H9 (cell line): ENCODE data around the gene FRRS1. TPM values are rescaled to one million over a fixed set of nuclear protein-coding genes. Genes with fewer than 3 reads are reported as not detected.

Experiments used
- DNase-seq: peaks from one replicate; pipeline ENCODE4 v3.0.0-alpha.2; 2017
- H2AFZ ChIP-seq: one replicate; pipeline ENCODE4 v1.6.1; 2013; ENCODE audit warnings: mild to moderate bottlenecking, low read length, control low read depth, moderate library complexity
- H2AK5ac ChIP-seq: 2 replicates; pipeline ENCODE4 v1.6.1; 2013; ENCODE audit warnings: low read length, control low read depth, mixed read lengths; ENCODE audit not compliant: insufficient read length
- H2BK120ac ChIP-seq: one replicate; pipeline ENCODE4 v1.6.1; 2013; ENCODE audit warnings: low read depth, mild to moderate bottlenecking, low read length, control low read depth, inconsistent platforms; ENCODE audit not compliant: poor library complexity, severe bottlenecking
- H2BK12ac ChIP-seq: 2 replicates; pipeline ENCODE4 v1.6.1; 2013; ENCODE audit warnings: low read length, control low read depth, mixed read lengths, low read depth; ENCODE audit not compliant: insufficient read length
- H2BK15ac ChIP-seq: 2 replicates; pipeline ENCODE4 v1.6.1; 2013; ENCODE audit warnings: low read depth, low read length, control low read depth
- H2BK20ac ChIP-seq: one replicate; pipeline ENCODE4 v1.6.1; 2013; ENCODE audit warnings: low read depth, mild to moderate bottlenecking, low read length, control low read depth, inconsistent platforms; ENCODE audit not compliant: poor library complexity, severe bottlenecking
- H2BK5ac ChIP-seq: 2 replicates; pipeline ENCODE4 v1.6.1; 2013; ENCODE audit warnings: low read length, control low read depth, mixed read lengths; ENCODE audit not compliant: insufficient read length
- H3K14ac ChIP-seq: 2 replicates; pipeline ENCODE4 v1.6.1; 2013; ENCODE audit warnings: low read length, control low read depth; ENCODE audit not compliant: insufficient read depth
- H3K18ac ChIP-seq: 2 replicates; pipeline ENCODE4 v1.6.1; 2013; ENCODE audit warnings: low read depth, mild to moderate bottlenecking, mixed read lengths, low read length, control low read depth; ENCODE audit not compliant: insufficient read length
- H3K23ac ChIP-seq: 2 replicates; pipeline ENCODE4 v1.6.1; 2013; ENCODE audit warnings: low read length, control low read depth, mixed read lengths, low read depth; ENCODE audit not compliant: insufficient read length
- H3K23me2 ChIP-seq: 2 replicates; pipeline ENCODE4 v1.6.1; 2013; ENCODE audit warnings: low read depth, mild to moderate bottlenecking, mixed read lengths, low read length, control low read depth; ENCODE audit not compliant: insufficient read length, poor library complexity, severe bottlenecking
- H3K27ac ChIP-seq: 2 replicates; pipeline ENCODE4 v1.5.1; 2013; ENCODE audit warnings: low read length, control low read depth, mixed read lengths, low read depth; ENCODE audit not compliant: insufficient read length
- H3K27me3 ChIP-seq: 2 replicates; pipeline ENCODE4 v1.6.1; 2013; ENCODE audit warnings: low read length, control low read depth, inconsistent platforms; ENCODE audit not compliant: insufficient read depth
- H3K4ac ChIP-seq: 2 replicates; pipeline ENCODE4 v1.6.1; 2013; ENCODE audit warnings: low read depth, mild to moderate bottlenecking, control low read depth, inconsistent platforms, low read length, moderate library complexity
- H3K4me1 ChIP-seq: 2 replicates; pipeline ENCODE4 v1.6.1; 2013; ENCODE audit warnings: low read length, control low read depth, inconsistent platforms; ENCODE audit not compliant: insufficient read depth
- H3K4me2 ChIP-seq: 2 replicates; pipeline ENCODE4 v1.6.1; 2013; ENCODE audit warnings: low read length, control low read depth, mixed read lengths; ENCODE audit not compliant: insufficient read length, insufficient read depth
- H3K56ac ChIP-seq: 2 replicates; pipeline ENCODE4 v1.6.1; 2013; ENCODE audit warnings: low read depth, mild to moderate bottlenecking, mixed read lengths, low read length, control low read depth; ENCODE audit not compliant: insufficient read length
- H3K79me1 ChIP-seq: 2 replicates; pipeline ENCODE4 v1.6.1; 2013; ENCODE audit warnings: low read depth, mild to moderate bottlenecking, moderate library complexity, low read length, control low read depth, inconsistent platforms; ENCODE audit not compliant: insufficient read depth, poor library complexity, severe bottlenecking
- H3K79me2 ChIP-seq: 2 replicates; pipeline ENCODE4 v1.6.1; 2013; ENCODE audit warnings: low read length, control low read depth, inconsistent platforms; ENCODE audit not compliant: insufficient read depth
- H3K9ac ChIP-seq: 2 replicates; pipeline ENCODE4 v1.6.1; 2013; ENCODE audit warnings: low read length, control low read depth, mixed read lengths; ENCODE audit not compliant: insufficient read length; ENCODE audit errors: extremely low read depth
- H3K9me3 ChIP-seq: one replicate; pipeline ENCODE4 v1.6.1; 2013; ENCODE audit warnings: low read depth, low read length, inconsistent platforms; ENCODE audit not compliant: control insufficient read depth
- H3T11ph ChIP-seq: one replicate; pipeline ENCODE4 v1.6.1; 2013; ENCODE audit warnings: mild to moderate bottlenecking, low read length, control low read depth, inconsistent platforms
- H4K20me1 ChIP-seq: one replicate; pipeline ENCODE4 v1.6.1; 2013; ENCODE audit not compliant: control insufficient read depth, insufficient read length, insufficient read depth
- H4K5ac ChIP-seq: 2 replicates; pipeline ENCODE4 v1.6.1; 2013; ENCODE audit warnings: low read depth, mild to moderate bottlenecking, mixed read lengths, low read length, control low read depth; ENCODE audit not compliant: insufficient read length
- H4K8ac ChIP-seq: replicated peaks from 2 replicates; pipeline ENCODE4 v1.6.1; 2013; ENCODE audit warnings: low read length, control low read depth, mixed read lengths, low read depth; ENCODE audit not compliant: insufficient read length
- H4K91ac ChIP-seq: 2 replicates; pipeline ENCODE4 v1.6.1; 2013; ENCODE audit warnings: low read depth, mild to moderate bottlenecking, moderate library complexity, mixed read lengths, low read length, control low read depth; ENCODE audit not compliant: insufficient read length
- H3K27ac Mint-ChIP-seq, 3 experiments: 2 replicates in 2 of 3; 3 replicates in 1 of 3; pipeline ENCODE4 v1.8.0; 2020 to 2021; ENCODE audit warnings: mixed read lengths in 3 of 3, mild to moderate bottlenecking in 1 of 3, moderate library complexity in 1 of 3
- H3K27me3 Mint-ChIP-seq: 2 replicates; pipeline ENCODE4 v1.8.0; 2021; ENCODE audit warnings: low read depth, mild to moderate bottlenecking, moderate library complexity, mixed read lengths
- H3K36me3 Mint-ChIP-seq, 3 experiments: 2 replicates in 2 of 3; 3 replicates in 1 of 3; pipeline ENCODE4 v1.8.0; 2020 to 2021; ENCODE audit warnings: low read depth in 3 of 3, mixed read lengths in 3 of 3; ENCODE audit not compliant: insufficient read depth in 1 of 3
- H3K4me1 Mint-ChIP-seq, 2 experiments: 2 replicates each; pipeline ENCODE4 v1.8.0; 2020; ENCODE audit warnings: mixed read lengths in 2 of 2
- H3K4me3 Mint-ChIP-seq, 2 experiments: 2 replicates in 1 of 2; 3 replicates in 1 of 2; pipeline ENCODE4 v1.8.0; 2020 to 2021; ENCODE audit warnings: mild to moderate bottlenecking in 2 of 2, mixed read lengths in 2 of 2, moderate library complexity in 1 of 2
- H3K9me3 Mint-ChIP-seq, 2 experiments: 2 replicates in 1 of 2; 3 replicates in 1 of 2; pipeline ENCODE4 v1.8.0; 2020; ENCODE audit warnings: mild to moderate bottlenecking in 2 of 2, mixed read lengths in 2 of 2, moderate library complexity in 1 of 2
- total RNA-seq: library from RNA; stranded (reverse); gene quantifications from 2 replicates; pipeline ENCODE4 v1.2.1, GENCODE V29; 2021
- TF ChIP-seq, protein P1 (sequence below): fragments of 200-600 bp; sonication (generic); conservative IDR thresholded peaks from 3 replicates; pipeline ENCODE4 v1.8.0; 2021; ENCODE audit warnings: antibody characterized with exemption, mild to moderate bottlenecking

Gene FRRS1
- total RNA-seq, 1 experiment from 2014 or later: 5.6 TPM

DNA sequence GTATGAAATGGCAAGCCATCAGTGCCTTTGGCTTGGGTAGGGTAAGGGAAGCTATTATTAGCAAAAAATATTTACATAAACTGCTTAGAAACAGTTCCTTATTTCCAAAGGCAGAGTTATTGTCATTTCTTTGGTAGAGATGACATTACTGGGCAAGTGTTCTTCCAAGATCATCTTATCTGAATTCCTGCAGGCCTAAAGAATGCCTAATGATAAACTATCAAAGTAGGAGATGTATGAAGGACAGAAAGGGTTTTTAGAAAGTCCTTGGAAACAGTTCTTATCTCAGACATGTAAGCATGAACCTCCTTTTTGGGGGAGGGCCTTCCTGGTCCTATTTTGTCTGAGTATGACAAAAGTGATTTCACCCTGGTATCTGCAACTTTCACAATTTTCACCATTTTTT is 5.1 kb upstream of the FRRS1 start:
- no peak overlapping the region for H3K27ac Mint-ChIP-seq
- H3K18ac ChIP-seq: no peak overlapping the region

More for the DNA sequence above, 5.1 kb upstream of the FRRS1 start:
- H2AFZ ChIP-seq: no peak overlapping the region
- Mint-ChIP-seq H3K4me1 (peaks cover 4 to 7% of the 10 kb centered on the region in 2 experiments), H3K27me3 (no peaks in the 10 kb centered on the region), H3K9me3 (no peaks in the 10 kb centered on the region), H3K4me3 (no peak overlapping the region), H3K36me3 (no peaks in the 10 kb centered on the region)
- TF ChIP-seq, protein P1, sequence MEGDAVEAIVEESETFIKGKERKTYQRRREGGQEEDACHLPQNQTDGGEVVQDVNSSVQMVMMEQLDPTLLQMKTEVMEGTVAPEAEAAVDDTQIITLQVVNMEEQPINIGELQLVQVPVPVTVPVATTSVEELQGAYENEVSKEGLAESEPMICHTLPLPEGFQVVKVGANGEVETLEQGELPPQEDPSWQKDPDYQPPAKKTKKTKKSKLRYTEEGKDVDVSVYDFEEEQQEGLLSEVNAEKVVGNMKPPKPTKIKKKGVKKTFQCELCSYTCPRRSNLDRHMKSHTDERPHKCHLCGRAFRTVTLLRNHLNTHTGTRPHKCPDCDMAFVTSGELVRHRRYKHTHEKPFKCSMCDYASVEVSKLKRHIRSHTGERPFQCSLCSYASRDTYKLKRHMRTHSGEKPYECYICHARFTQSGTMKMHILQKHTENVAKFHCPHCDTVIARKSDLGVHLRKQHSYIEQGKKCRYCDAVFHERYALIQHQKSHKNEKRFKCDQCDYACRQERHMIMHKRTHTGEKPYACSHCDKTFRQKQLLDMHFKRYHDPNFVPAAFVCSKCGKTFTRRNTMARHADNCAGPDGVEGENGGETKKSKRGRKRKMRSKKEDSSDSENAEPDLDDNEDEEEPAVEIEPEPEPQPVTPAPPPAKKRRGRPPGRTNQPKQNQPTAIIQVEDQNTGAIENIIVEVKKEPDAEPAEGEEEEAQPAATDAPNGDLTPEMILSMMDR: no peak
- no peak for DNase-seq
- no peak overlapping the region for H3K27ac ChIP-seq
- no peak overlapping the region for H4K8ac ChIP-seq
- no peaks in the 10 kb centered on the region for H3K79me1 ChIP-seq
- H3K9me3 ChIP-seq: no peaks in the 10 kb centered on the region
- no peak overlapping the region for H3K4ac ChIP-seq
- no peak overlapping the region for H4K5ac ChIP-seq
- no peak overlapping the region for H3K9ac ChIP-seq
- no peak overlapping the region for H2BK5ac ChIP-seq
- no peak overlapping the region for H2BK12ac ChIP-seq
- no peak overlapping the region for H3K23ac ChIP-seq
- H3K79me2 ChIP-seq: no peaks in the 10 kb centered on the region
- H4K20me1 ChIP-seq: no peaks in the 10 kb centered on the region
- no peaks in the 10 kb centered on the region for H3K4me1 ChIP-seq
- H3K4me2 ChIP-seq: no peak overlapping the region
- no peaks in the 10 kb centered on the region for H3K27me3 ChIP-seq
- H3K23me2 ChIP-seq: no peaks in the 10 kb centered on the region
- H3K56ac ChIP-seq: no peak overlapping the region
- no peak overlapping the region for H2AK5ac ChIP-seq
- no peak overlapping the region for H2BK120ac ChIP-seq
- H2BK20ac ChIP-seq: no peak overlapping the region
- H3T11ph ChIP-seq: no peak overlapping the region
- no peak overlapping the region for H3K14ac ChIP-seq
- no peak overlapping the region for H2BK15ac ChIP-seq
- H4K91ac ChIP-seq: no peak overlapping the region
